Common myeloid progenitor, CD34-positive (primary cell): Measurements from ENCODE around the gene TMEM106B.

Experiments used
- CTCF ChIA-PET: fragments of 350-600 bp; sonication (Branson Sonifier 250); formaldehyde crosslinking; loops from one replicate; lab custom pipeline; 2021; ENCODE audit warnings: antibody characterized with exemption; lab: Charles Lee
- POLR2A ChIA-PET: fragments of 350-600 bp; sonication (Branson Sonifier 250); formaldehyde crosslinking; loops from one replicate; lab custom pipeline; 2021; ENCODE audit warnings: antibody characterized with exemption; lab: Charles Lee
- DNase-seq, 3 donors: peaks; one replicate each; pipeline versions ENCODE4 v3.0.0 to v3.0.0-alpha.2; 2013
- H3K27ac ChIP-seq, 2 experiments: 1 replicate in 1 of 2; 2 replicates in 1 of 2; pipeline ENCODE4 v1.7.0; 2013; ENCODE audit warnings: inconsistent platforms in 2 of 2, low read length in 2 of 2, mild to moderate bottlenecking in 2 of 2, low read depth in 1 of 2, moderate library complexity in 1 of 2; ENCODE audit not compliant: severe bottlenecking in 2 of 2, insufficient read depth in 1 of 2, poor library complexity in 1 of 2
- H3K27me3 ChIP-seq, 5 experiments: replicated peaks in 2 of 5; 1 replicate in 3 of 5; 2 replicates in 2 of 5; pipeline versions ENCODE4 v1.6.1 to v1.7.0; 2013; ENCODE audit warnings: low read length in 4 of 5, mild to moderate bottlenecking in 2 of 5, moderate library complexity in 2 of 5, inconsistent platforms in 1 of 5; ENCODE audit not compliant: insufficient read depth in 5 of 5, control insufficient read depth in 4 of 5
- H3K36me3 ChIP-seq, 4 experiments: 1 replicate in 2 of 4; 2 replicates in 2 of 4; pipeline versions ENCODE4 v1.6.1 to v1.7.0; 2013; ENCODE audit warnings: low read length in 3 of 4, control low read depth in 1 of 4, mild to moderate bottlenecking in 1 of 4; ENCODE audit not compliant: control insufficient read depth in 4 of 4, insufficient read depth in 4 of 4
- H3K4me1 ChIP-seq, 4 experiments: 1 replicate in 3 of 4; 2 replicates in 1 of 4; pipeline versions ENCODE4 v1.6.1 to v1.7.1; 2013; ENCODE audit warnings: low read length in 3 of 4, mild to moderate bottlenecking in 3 of 4, control low read depth in 1 of 4, inconsistent platforms in 1 of 4, moderate library complexity in 1 of 4; ENCODE audit not compliant: control insufficient read depth in 4 of 4, insufficient read depth in 4 of 4; ENCODE audit errors: control extremely low read depth in 1 of 4
- H3K4me3 ChIP-seq, 7 experiments: 1 replicate in 4 of 7; 2 replicates in 3 of 7; pipeline versions ENCODE4 v1.5.1 to v1.7.0; 2013; ENCODE audit warnings: mild to moderate bottlenecking in 7 of 7, low read length in 6 of 7, moderate library complexity in 6 of 7, inconsistent platforms in 2 of 7, low read depth in 2 of 7, control low read depth in 1 of 7; ENCODE audit not compliant: insufficient read depth in 4 of 7, control insufficient read depth in 1 of 7; ENCODE audit errors: extremely low read depth in 1 of 7
- H3K9me3 ChIP-seq, 5 experiments: 1 replicate in 4 of 5; 2 replicates in 1 of 5; pipeline versions ENCODE4 v1.6.1 to v1.7.1; 2013; ENCODE audit warnings: low read length in 4 of 5, mild to moderate bottlenecking in 2 of 5, inconsistent platforms in 1 of 5, low read depth in 1 of 5, moderate library complexity in 1 of 5; ENCODE audit not compliant: control insufficient read depth in 4 of 5, insufficient read depth in 2 of 5; ENCODE audit errors: control extremely low read depth in 1 of 5
- WGBS: methylation state at CpG from one replicate; pipeline ENCODE4 v1.1.5; 2013; ENCODE audit not compliant: insufficient coverage; 5-methylcytosine and 5-hydroxymethylcytosine counted together

Gene TMEM106B

DNA sequence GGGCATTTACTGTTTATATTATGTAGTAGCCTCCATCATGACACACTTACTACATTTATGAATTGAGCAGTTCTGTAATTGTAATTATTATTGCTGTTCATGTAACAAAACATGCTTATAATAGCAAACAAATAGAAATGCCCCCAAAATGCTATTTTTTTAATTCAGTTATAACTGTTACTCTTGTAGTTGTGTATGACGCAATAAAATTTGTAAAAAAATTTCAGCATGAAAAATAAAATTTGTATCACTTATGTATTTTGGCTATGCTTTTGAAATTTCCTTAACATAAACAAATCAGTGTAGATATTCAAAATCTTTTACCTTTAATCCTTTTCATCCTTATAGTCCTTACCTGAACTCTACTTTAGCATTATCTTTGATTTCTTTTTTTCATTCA, 25.9 kb downstream of the TMEM106B start:
- ChIA-PET CTCF (no interaction called here), POLR2A (no interaction called here)
- H3K9me3 ChIP-seq, result peaks cover 0 to 14% (median 5%) of the 10 kb centered on the region in 5 experiments
- peaks cover 0 to 4% (median 2%) of the 10 kb centered on the region in 4 experiments for H3K4me1 ChIP-seq
- H3K36me3 ChIP-seq, result peaks cover 2 to 29% (median 7%) of the 10 kb centered on the region in 4 experiments
- no CpG with 5 or more reads among the region's 1 CpG for WGBS
- no peaks in the 10 kb centered on the region for H3K27me3 ChIP-seq
- no peak for DNase-seq
- no peak overlapping the region for H3K4me3 ChIP-seq
- H3K27ac ChIP-seq, result no peak overlapping the region

DNA sequence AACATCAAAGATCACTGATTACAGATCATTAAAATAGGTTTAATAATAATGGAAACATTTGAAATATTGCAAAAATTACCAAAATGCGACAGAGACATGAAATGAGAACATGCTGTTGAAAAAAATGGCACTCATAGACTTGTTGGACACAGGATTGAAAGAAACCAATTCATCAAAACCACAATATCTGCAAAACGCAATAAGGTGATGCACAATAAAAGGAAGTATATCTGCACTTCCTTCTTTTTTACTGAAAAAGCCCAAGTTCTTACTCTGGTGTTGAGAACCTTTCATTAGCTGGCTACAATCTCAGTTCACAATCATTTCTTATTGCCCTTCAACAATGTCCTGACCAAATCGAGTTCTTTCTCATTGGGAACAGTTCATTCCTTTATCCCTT, 28.7 kb downstream of the TMEM106B start:
- POLR2A ChIA-PET, result no interaction called here
- no peak overlapping the region for H3K4me3 ChIP-seq
- peak in 2 of 3 donors; percentile 68 to 85 for DNase-seq
- CTCF ChIA-PET, result interaction anchor here (1.1 kb wide), 1 partner anchor 17 kb away, joined by 3 read pairs; no protein-coding TSS in a partner anchor
- no peaks in the 10 kb centered on the region for H3K27me3 ChIP-seq
- peaks cover 0 to 14% (median 5%) of the 10 kb centered on the region in 5 experiments for H3K9me3 ChIP-seq
- 38% methylated on average over 1 of the region's 3 CpGs for WGBS
- peaks cover 2 to 19% (median 4%) of the 10 kb centered on the region in 4 experiments for H3K36me3 ChIP-seq
- no peak overlapping the region for H3K27ac ChIP-seq
- peaks cover 0 to 4% (median 2%) of the 10 kb centered on the region in 4 experiments for H3K4me1 ChIP-seq

DNA sequence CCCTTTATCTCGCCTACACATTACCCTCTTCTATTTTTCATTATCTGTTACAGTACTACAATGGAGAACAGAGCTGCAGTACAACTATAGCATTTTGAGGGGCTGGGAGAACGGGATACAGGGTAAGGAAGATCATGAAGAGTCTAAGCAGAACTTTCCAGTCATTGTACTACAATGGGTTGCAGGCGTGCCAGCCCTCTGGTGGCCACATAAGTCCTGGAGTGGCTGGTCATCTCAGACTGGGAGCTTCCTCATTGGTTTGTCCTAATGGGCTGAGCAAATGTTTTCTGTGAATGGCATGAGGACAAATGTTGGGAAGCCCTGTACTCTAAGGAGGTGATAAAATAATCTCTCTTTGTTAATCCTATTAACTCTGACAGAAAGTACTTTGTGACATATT, 33.0 kb downstream of the TMEM106B start:
- Histone ChIP-seq H3K4me1 (peaks cover 0 to 4% (median 2%) of the 10 kb centered on the region in 4 experiments), H3K27ac (no peak overlapping the region), H3K9me3 (peaks cover 0 to under 1% (median 0%) of the 10 kb centered on the region in 5 experiments), H3K36me3 (no peaks in the 10 kb centered on the region), H3K27me3 (no peaks in the 10 kb centered on the region), H3K4me3 (no peak overlapping the region)
- 98% methylated on average over 3 of the region's 3 CpGs for WGBS
- CTCF ChIA-PET, result interaction anchor here (1.4 kb wide), 1 partner anchor 412 kb away, joined by 3 read pairs; the partner anchor contains the start of gene THSD7A
- no peak for DNase-seq
- POLR2A ChIA-PET, result no interaction called here

DNA sequence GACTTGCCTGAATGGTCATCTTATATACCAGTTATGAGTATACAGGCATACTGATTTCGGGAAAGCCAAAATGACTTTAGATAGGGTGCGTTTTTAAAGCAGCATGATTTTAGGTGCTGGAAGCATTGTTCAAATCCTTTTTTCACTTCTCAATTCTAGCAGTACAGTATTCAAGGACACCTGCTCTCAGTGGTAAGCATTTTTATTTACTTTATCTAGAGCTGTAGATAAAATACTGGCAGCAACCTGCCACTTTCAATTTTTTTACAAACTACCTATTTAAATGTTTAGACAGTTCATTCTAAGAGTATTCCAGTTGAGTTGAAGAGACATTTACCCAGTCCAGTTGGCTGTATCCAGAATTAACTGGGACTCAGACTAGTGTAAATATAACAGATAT, 33.6 kb downstream of the TMEM106B start:
- ChIA-PET POLR2A (no interaction called here), CTCF (interaction anchor here (1.4 kb wide), 1 partner anchor 413 kb away, joined by 3 read pairs; the partner anchor contains the start of gene THSD7A)
- H3K27ac ChIP-seq, result no peak overlapping the region
- H3K4me1 ChIP-seq, result peaks cover 0 to under 1% (median under 1%) of the 10 kb centered on the region in 4 experiments
- H3K27me3 ChIP-seq, result no peaks in the 10 kb centered on the region
- DNase-seq, result no peak
- no peaks in the 10 kb centered on the region for H3K9me3 ChIP-seq
- 50% methylated on average over 2 of the region's 2 CpGs for WGBS
- H3K36me3 ChIP-seq, result no peaks in the 10 kb centered on the region
- no peak overlapping the region for H3K4me3 ChIP-seq

DNA sequence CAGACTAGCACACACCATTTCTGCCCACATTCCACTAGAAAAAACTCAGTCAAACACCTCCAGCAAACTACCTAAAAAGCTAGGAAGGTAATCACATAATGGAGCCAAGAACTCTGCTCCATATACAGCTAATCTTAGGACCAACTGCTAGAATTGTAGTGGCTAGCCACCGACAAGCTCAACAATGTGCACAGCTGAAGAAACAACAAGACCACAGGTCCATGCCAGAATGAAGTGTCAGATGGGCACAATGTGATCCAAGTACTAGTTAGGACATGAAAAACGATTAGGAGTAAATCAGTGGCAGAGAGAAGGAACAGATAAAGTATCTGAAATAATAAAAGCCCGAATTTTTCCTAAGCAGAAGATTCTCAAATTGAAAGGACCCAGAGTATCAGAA, 38.6 kb downstream of the TMEM106B start:
- Histone ChIP-seq H3K27me3 (no peaks in the 10 kb centered on the region), H3K4me3 (no peak overlapping the region), H3K27ac (no peak overlapping the region), H3K9me3 (peaks cover 0 to 2% (median 0%) of the 10 kb centered on the region in 5 experiments), H3K4me1 (no peaks in the 10 kb centered on the region), H3K36me3 (no peaks in the 10 kb centered on the region)
- WGBS, result 95% methylated on average over 2 of the region's 3 CpGs
- CTCF ChIA-PET, result no interaction called here
- no peak for DNase-seq
- POLR2A ChIA-PET, result no interaction called here

DNA sequence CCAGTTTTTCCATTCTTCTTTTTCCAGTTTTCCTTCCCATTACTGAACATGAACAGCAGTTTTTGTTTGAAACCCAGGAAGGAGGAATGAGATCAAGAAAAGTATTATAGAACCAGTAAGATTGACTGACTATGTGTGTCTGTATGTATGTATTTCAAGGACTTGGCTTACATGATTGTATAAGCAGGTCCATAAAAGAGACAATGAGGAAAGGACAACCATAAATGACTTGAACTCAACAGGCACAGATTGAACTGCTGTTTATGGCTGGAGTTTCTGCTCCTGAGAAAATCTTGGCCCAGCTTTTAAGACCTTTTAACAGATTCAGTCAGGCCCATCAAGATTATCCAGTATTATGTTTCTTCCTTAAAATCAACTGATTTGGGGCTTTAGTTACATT, 39.1 kb downstream of the TMEM106B start:
- Histone ChIP-seq H3K27ac (no peak overlapping the region), H3K9me3 (peaks cover 0 to 2% (median 0%) of the 10 kb centered on the region in 5 experiments), H3K4me3 (no peak overlapping the region), H3K36me3 (no peaks in the 10 kb centered on the region), H3K4me1 (no peaks in the 10 kb centered on the region), H3K27me3 (no peaks in the 10 kb centered on the region)
- DNase-seq, result no peak
- ChIA-PET POLR2A (no interaction called here), CTCF (no interaction called here)

DNA sequence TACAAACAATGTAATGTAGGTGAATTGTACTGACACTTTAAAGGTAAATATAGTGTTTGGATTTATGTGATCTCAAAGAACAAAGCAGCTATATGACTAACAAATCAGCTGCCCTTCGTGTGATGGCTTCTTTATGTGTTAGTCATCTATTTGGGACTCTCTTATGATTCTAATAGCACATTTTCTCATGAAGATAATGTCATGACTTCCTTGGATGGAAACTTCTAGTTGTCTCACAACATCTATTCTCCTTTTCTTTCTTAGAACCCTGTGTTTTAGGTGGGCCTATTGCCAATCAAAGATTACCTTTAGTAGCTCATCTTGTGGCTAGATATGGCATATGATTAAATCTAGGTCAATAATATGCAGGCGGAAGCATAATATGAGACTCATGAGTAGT, 45.0 kb downstream of the TMEM106B start:
- ChIA-PET POLR2A (no interaction called here), CTCF (interaction anchor here (1.0 kb wide), 1 partner anchor 17 kb away, joined by 3 read pairs; no protein-coding TSS in a partner anchor)
- Histone ChIP-seq H3K27ac (no peak overlapping the region), H3K4me3 (no peak overlapping the region), H3K4me1 (no peaks in the 10 kb centered on the region), H3K36me3 (no peaks in the 10 kb centered on the region), H3K27me3 (no peaks in the 10 kb centered on the region), H3K9me3 (no peaks in the 10 kb centered on the region)
- no peak for DNase-seq
- WGBS, result 100% methylated on average over 2 of the region's 2 CpGs
